B cell (primary cell): ENCODE data around the gene FKBP11. TPM values are rescaled to one million over a fixed set of nuclear protein-coding genes. Genes with fewer than 3 reads are reported as not detected.

Source experiments
- ATAC-seq: fragments of 200-7000 bp; cut with Tn5 transposase; one replicate; pipeline ENCODE4 v1.10.0; 2021; ENCODE audit warnings: low read depth, mild to moderate bottlenecking, moderate number of reproducible peaks, moderate library complexity
- CTCF ChIA-PET: fragments of 350-600 bp; sonication (Branson Sonifier 250); formaldehyde crosslinking; loops from one replicate; lab custom pipeline; 2021; ENCODE audit warnings: antibody characterized with exemption, inconsistent platforms; lab: Charles Lee
- POLR2A ChIA-PET: fragments of 350-600 bp; sonication (Branson Sonifier 250); formaldehyde crosslinking; loops from one replicate; lab custom pipeline; 2021; ENCODE audit warnings: antibody characterized with exemption; lab: Charles Lee
- DNase-seq: peaks from one replicate; pipeline ENCODE4 v3.0.0; 2013
- H2AFZ ChIP-seq: 2 replicates; pipeline ENCODE4 v1.6.1; 2012; ENCODE audit warnings: mild to moderate bottlenecking, low read depth, low read length; ENCODE audit not compliant: insufficient read depth, poor library complexity, severe bottlenecking
- H3K27ac ChIP-seq, 2 donors: 1 replicate in 1 of 2; 2 replicates in 1 of 2; pipeline ENCODE4 v1.5.1; 2012 to 2013; ENCODE audit warnings: low read length in 2 of 2, mild to moderate bottlenecking in 2 of 2, moderate library complexity in 1 of 2
- H3K27me3 ChIP-seq, 4 experiments: fragments of 200-600 bp in 1 of 4; sonication (generic) in 1 of 4; replicated peaks in 1 of 4; 1 replicate in 2 of 4; 2 replicates in 2 of 4; pipeline versions ENCODE4 v1.6.1 to v1.7.0; 2013 to 2016; ENCODE audit warnings: low read length in 3 of 4, mild to moderate bottlenecking in 2 of 4, mixed read lengths in 1 of 4, moderate library complexity in 1 of 4; ENCODE audit not compliant: insufficient read depth in 4 of 4, control insufficient read depth in 3 of 4; ENCODE audit errors: control extremely low read depth in 1 of 4
- H3K36me3 ChIP-seq, 2 experiments: replicated peaks in 1 of 2; 1 replicate in 1 of 2; 2 replicates in 1 of 2; pipeline versions ENCODE4 v1.6.1 to v1.7.1; 2013; ENCODE audit warnings: low read length in 1 of 2; ENCODE audit not compliant: insufficient read depth in 2 of 2, control insufficient read depth in 1 of 2; ENCODE audit errors: control extremely low read depth in 1 of 2, extremely low read depth in 1 of 2
- H3K4me1 ChIP-seq, 2 donors: fragments of 200-600 bp in 1 of 2; sonication (generic) in 1 of 2; 1 replicate in 1 of 2; 2 replicates in 1 of 2; pipeline versions ENCODE4 v1.5.1 to v1.6.1; 2013 to 2017; ENCODE audit warnings: low read length in 2 of 2; ENCODE audit not compliant: control insufficient read depth in 2 of 2, insufficient read depth in 2 of 2
- H3K4me2 ChIP-seq: replicated peaks from 2 replicates; pipeline ENCODE3; 2012; ENCODE audit warnings: mild to moderate bottlenecking, low read depth, low read length; ENCODE audit not compliant: poor library complexity, severe bottlenecking
- H3K4me3 ChIP-seq, 5 experiments: fragments of 200-600 bp in 1 of 5; sonication (generic) in 1 of 5; 1 replicate in 3 of 5; 2 replicates in 2 of 5; pipeline versions ENCODE4 v1.5.1 to v1.7.0; 2011 to 2016; ENCODE audit warnings: low read length in 4 of 5, mild to moderate bottlenecking in 4 of 5, low read depth in 2 of 5, control low read depth in 1 of 5, moderate library complexity in 1 of 5; ENCODE audit not compliant: insufficient read depth in 1 of 5; ENCODE audit errors: control extremely low read depth in 1 of 5, extremely low read depth in 1 of 5
- H3K79me2 ChIP-seq: fragments of 200-600 bp; sonication (generic); one replicate; pipeline ENCODE4 v1.6.0; 2016; ENCODE audit warnings: low read length; ENCODE audit not compliant: control insufficient read depth, insufficient read depth
- H3K9ac ChIP-seq: fragments of 200-600 bp; sonication (generic); 2 replicates; pipeline ENCODE4 v1.6.1; 2017; ENCODE audit warnings: mild to moderate bottlenecking, low read length, moderate library complexity
- H3K9me3 ChIP-seq, 3 donors: one replicate each; pipeline versions ENCODE4 v1.6.1 to v1.7.1; 2013; ENCODE audit warnings: low read length in 2 of 3; ENCODE audit not compliant: control insufficient read depth in 2 of 3, insufficient read depth in 1 of 3; ENCODE audit errors: control extremely low read depth in 1 of 3
- H4K20me1 ChIP-seq: 2 replicates; pipeline ENCODE4 v1.6.0; 2012; ENCODE audit warnings: mild to moderate bottlenecking, low read length; ENCODE audit not compliant: insufficient read depth, control insufficient read depth, poor library complexity, severe bottlenecking
- H3K27ac Mint-ChIP-seq: one replicate; pipeline ENCODE4 v1.8.0; 2021; ENCODE audit warnings: mixed read lengths
- H3K27me3 Mint-ChIP-seq: one replicate; pipeline ENCODE4 v1.8.0; 2021; ENCODE audit warnings: mixed read lengths
- H3K4me1 Mint-ChIP-seq: one replicate; pipeline ENCODE4 v1.8.0; 2021; ENCODE audit warnings: mixed read lengths
- H3K4me3 Mint-ChIP-seq: one replicate; pipeline ENCODE4 v1.8.0; 2021; ENCODE audit warnings: mixed read lengths
- H3K9me3 Mint-ChIP-seq: one replicate; pipeline ENCODE4 v1.8.0; 2022; ENCODE audit warnings: mixed read lengths; ENCODE audit not compliant: insufficient read depth
- CTCF ChIP-seq: fragments of 200-600 bp; IDR thresholded peaks from one replicate; pipeline ENCODE4 v1.8.0; 2022; ENCODE audit warnings: antibody characterized with exemption, mild to moderate bottlenecking
- EZH2 ChIP-seq: IDR thresholded peaks from 2 replicates; pipeline ENCODE4 v1.6.1; 2012; ENCODE audit warnings: borderline replicate concordance, low read depth, mild to moderate bottlenecking, moderate library complexity, low read length; ENCODE audit not compliant: insufficient read depth, poor library complexity, severe bottlenecking
- WGBS: methylation state at CpG from one replicate; pipeline ENCODE4 v1.1.5; 2013; ENCODE audit warnings: missing lambda C conversion rate; ENCODE audit not compliant: insufficient coverage; 5-methylcytosine and 5-hydroxymethylcytosine counted together
- intact Hi-C: fragments of 100-400 bp; cut with micrococcal nuclease; formaldehyde crosslinking; loops from one replicate; pipeline ENCODE4 v1.10.0; 2022
- polyA plus RNA-seq: library from polyadenylated mRNA; depleted of rRNA; stranded (reverse); fragments of >200 nt; gene quantifications from 2 replicates; pipeline ENCODE4 v1.2.3, GENCODE V29; 2012
- small RNA-seq: library from RNA; depleted of rRNA; stranded (forward); fragments of <200 nt; gene quantifications from one replicate; pipeline ENCODE3, GENCODE V24; 2012; ENCODE audit warnings: low replicate concordance, low read depth; ENCODE audit not compliant: insufficient read length
- total RNA-seq, 2 donors: library from RNA; stranded (reverse); fragments of 120-200 nt in 1 of 2; gene quantifications; 1 replicate in 1 of 2; 2 replicates in 1 of 2; pipeline versions ENCODE4 v1.2.3 to v1.2.4, GENCODE V29; 2013 to 2022

Gene FKBP11
- total and polyA plus RNA-seq, 2 donors (not counting 1 experiment from before 2014, with no cell fraction given) = 26.7 to 52.5 TPM

- Mint-ChIP-seq H3K4me3 (no peak overlapping the region), H3K27me3 (peaks cover 6% of the 10 kb centered on the region), H3K9me3 (no peaks in the 10 kb centered on the region), H3K27ac (no peak overlapping the region), H3K4me1 (no peaks in the 10 kb centered on the region)
- ATAC-seq = no peak
- Histone ChIP-seq H3K27ac (no peak overlapping the region), H3K9ac (no peak overlapping the region), H3K4me2 (no peak overlapping the region), H3K9me3 (no peaks in the 10 kb centered on the region), H3K36me3 (no peaks in the 10 kb centered on the region), H3K79me2 (no peaks in the 10 kb centered on the region), H2AFZ (no peak overlapping the region), H3K4me1 (no peaks in the 10 kb centered on the region), H3K4me3 (no peak overlapping the region), H3K27me3 (no peaks in the 10 kb centered on the region), H4K20me1 (no peaks in the 10 kb centered on the region)
- no peak for TF ChIP-seq EZH2
- TF ChIP-seq CTCF = no peak
- intact Hi-C loops = no loop called here
- ChIA-PET POLR2A (no interaction called here), CTCF (interaction anchor here (1.6 to 3.0 kb wide), 3 partner anchors 14 to 20 kb away, joined by 3 to 24 read pairs (median 7); no protein-coding TSS in a partner anchor)
- DNase-seq = no peak
- 100% methylated on average over 1 of the region's 4 CpGs for WGBS
Measured at GRCh38 chr12:48873096-48873495, 52.2 kb downstream of the FKBP11 start.

Small RNAs within 50 kb of the gene (small RNA-seq; reads per million reads assigned to genes)
- gene AC073610.1 (not detected), gene RNU6-600P (not detected)

Other genes starting within 250 kb of the FKBP11 start
- 64.6 and 67.4 TPM in 2 replicates for gene KANSL2, start 243.3 kb downstream of the FKBP11 start, total RNA-seq
- gene KANSL2, start 243.3 kb downstream of the FKBP11 start, polyA plus RNA-seq = 47.3 and 85.0 TPM in 2 replicates
- 73.1 and 77.3 TPM in 2 replicates for gene CCNT1, start 208.8 kb downstream of the FKBP11 start, total RNA-seq
- 13.9 and 35.2 TPM in 2 replicates for gene CCNT1, start 208.8 kb downstream of the FKBP11 start, polyA plus RNA-seq
- not detected in 2 replicates for gene ADCY6, start 136.4 kb downstream of the FKBP11 start, total RNA-seq
- gene ADCY6, start 136.4 kb downstream of the FKBP11 start, polyA plus RNA-seq = 0.03 and 0.07 TPM in 2 replicates
- gene CACNB3, start 107.0 kb downstream of the FKBP11 start, total RNA-seq = 4.0 and 5.4 TPM in 2 replicates
- 0.82 and 1.6 TPM in 2 replicates for gene CACNB3, start 107.0 kb downstream of the FKBP11 start, polyA plus RNA-seq
- 135 and 156 TPM in 2 replicates for gene DDX23, start 73.3 kb downstream of the FKBP11 start, total RNA-seq
- gene DDX23, start 73.3 kb downstream of the FKBP11 start, polyA plus RNA-seq = 76.1 and 99.9 TPM in 2 replicates
- gene RND1, start 59.6 kb downstream of the FKBP11 start, total RNA-seq = 18.7 and 19.5 TPM in 2 replicates
- 7.3 and 14.9 TPM in 2 replicates for gene RND1, start 59.6 kb downstream of the FKBP11 start, polyA plus RNA-seq
- gene ARF3, start 32.0 kb upstream of the FKBP11 start, total RNA-seq = 77.5 and 83.6 TPM in 2 replicates
- gene ARF3, start 32.0 kb upstream of the FKBP11 start, polyA plus RNA-seq = 24.4 and 31.7 TPM in 2 replicates
- 0.22 and 0.56 TPM in 2 replicates for gene WNT10B, start 46.2 kb upstream of the FKBP11 start, total RNA-seq
- 2.3 and 2.7 TPM in 2 replicates for gene WNT10B, start 46.2 kb upstream of the FKBP11 start, polyA plus RNA-seq
- 0.34 TPM in 1 of 2 replicates, not detected in the other for gene WNT1, start 52.8 kb upstream of the FKBP11 start, total RNA-seq
- gene WNT1, start 52.8 kb upstream of the FKBP11 start, polyA plus RNA-seq = 0.26 and 0.55 TPM in 2 replicates
- 0.10 and 0.15 TPM in 2 replicates for gene DDN, start 73.9 kb upstream of the FKBP11 start, total RNA-seq
- 0.75 and 0.92 TPM in 2 replicates for gene DDN, start 73.9 kb upstream of the FKBP11 start, polyA plus RNA-seq
- gene PRKAG1, start 93.3 kb upstream of the FKBP11 start, total RNA-seq = 58.6 and 60.0 TPM in 2 replicates
- 25.9 and 28.5 TPM in 2 replicates for gene PRKAG1, start 93.3 kb upstream of the FKBP11 start, polyA plus RNA-seq
- gene KMT2D, start 135.3 kb upstream of the FKBP11 start, total RNA-seq = 179 and 199 TPM in 2 replicates
- gene KMT2D, start 135.3 kb upstream of the FKBP11 start, polyA plus RNA-seq = 64.0 and 72.2 TPM in 2 replicates
- gene RHEBL1, start 144.5 kb upstream of the FKBP11 start, total RNA-seq = 3.0 TPM in 2 replicates
- 5.8 and 6.1 TPM in 2 replicates for gene RHEBL1, start 144.5 kb upstream of the FKBP11 start, polyA plus RNA-seq
- gene DHH, start 169.3 kb upstream of the FKBP11 start, total RNA-seq = 0.36 and 0.81 TPM in 2 replicates
- 0.07 TPM in 1 of 2 replicates, not detected in the other for gene DHH, start 169.3 kb upstream of the FKBP11 start, polyA plus RNA-seq
- gene LMBR1L, start 185.4 kb upstream of the FKBP11 start, total RNA-seq = 182 and 187 TPM in 2 replicates
- gene LMBR1L, start 185.4 kb upstream of the FKBP11 start, polyA plus RNA-seq = 133 and 136 TPM in 2 replicates
- 323 and 327 TPM in 2 replicates for gene TUBA1B, start 205.9 kb upstream of the FKBP11 start, total RNA-seq
- gene TUBA1B, start 205.9 kb upstream of the FKBP11 start, polyA plus RNA-seq = 370 and 615 TPM in 2 replicates